K562 treated with DMSO at 1 percent for 24 hours (cell line): Measurements from ENCODE around the gene PDE3A. TPM values are rescaled to one million over a fixed set of nuclear protein-coding genes. Genes with fewer than 3 reads are reported as not detected.

Experiments used
- total RNA-seq: library from RNA; unstranded; fragments of 300-600 nt; gene quantifications from 2 replicates; pipeline ENCODE4 v1.2.3, GENCODE V29; 2022; ENCODE audit warnings: low read depth; ENCODE audit not compliant: insufficient read depth

PDE3A gene
- total RNA-seq, result not detected in 2 replicates

GRCh38 chr12:20368114-20368650, at the start of gene PDE3A:
PDE3A (plus strand) TSS chr12:20368537; CDS start chr12:20369285, 748 bp downstream.

DNA sequence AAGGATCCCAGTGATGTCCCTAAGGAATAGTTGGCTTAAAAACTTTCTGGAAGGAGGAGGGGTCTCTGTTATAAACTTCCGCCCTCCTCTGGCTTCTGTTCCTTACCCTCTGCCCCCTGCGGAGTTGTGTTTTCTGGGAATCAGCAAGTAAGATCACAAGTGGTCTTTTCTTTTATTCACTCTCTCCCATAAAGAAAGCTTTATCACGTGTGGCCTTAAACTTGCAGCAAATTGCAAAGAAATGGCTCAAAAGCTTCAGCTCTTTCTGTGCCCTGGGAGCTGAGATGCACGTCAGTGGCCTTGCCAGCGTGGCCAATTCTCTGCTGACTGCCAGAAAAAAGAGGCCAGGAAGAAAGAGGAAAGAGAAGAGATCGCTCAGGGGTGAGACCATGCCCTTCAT, 326.9 kb downstream of the PDE3A start, which contains the start of gene SLCO1C1:
Gene SLCO1C1 (plus strand): TSS at position 101 of the 400 bp plus-strand sequence. CDS start 4,245 bp downstream, outside the sequence.

